Endothelial cell of umbilical vein (primary cell): ENCODE measurements around the gene SEL1L2. TPM values are rescaled to one million over a fixed set of nuclear protein-coding genes. Genes with fewer than 3 reads are reported as not detected.

Experiments used
- BruUV-seq: library from RNA; stranded (reverse); fragments of 400-500 nt; replicated peaks from 2 replicates; lab custom pipeline; 2021; lab: Mats Ljungman, UMichigan
- CTCF ChIA-PET: fragments of 300-600, 350-600 bp; sonication (Branson Sonifier 250); formaldehyde crosslinking; loops from one replicate; lab custom pipeline; 2021; ENCODE audit warnings: antibody characterized with exemption, inconsistent platforms; lab: Charles Lee
- POLR2A ChIA-PET: fragments of 300-600, 350-600 bp; sonication (Branson Sonifier 250); formaldehyde crosslinking; loops from one replicate; lab custom pipeline; 2021; ENCODE audit warnings: antibody characterized with exemption, inconsistent platforms; lab: Charles Lee
- DNase-seq: peaks from one replicate; pipeline ENCODE4 v3.0.0-alpha.2; 2011; ENCODE audit warnings: low read depth, low spot score
- FAIRE-seq: peaks from 2 replicates; lab custom pipeline; 2011; peaks lifted over from hg19 to GRCh38; lab: Jason Lieb, UNC
- H2AFZ ChIP-seq: 2 replicates; pipeline ENCODE4 v1.6.0; 2012; ENCODE audit warnings: low read depth, low read length, control low read depth, inconsistent platforms
- H3K27ac ChIP-seq: 2 replicates; pipeline ENCODE4 v1.5.1; 2011; ENCODE audit warnings: low read depth, mild to moderate bottlenecking, control low read depth, low read length, moderate library complexity; ENCODE audit not compliant: insufficient read depth
- H3K27me3 ChIP-seq, 2 experiments: 2 replicates each; pipeline versions ENCODE4 v1.6.0 to v1.6.1; 2011; ENCODE audit warnings: low read length in 2 of 2, mixed read lengths in 1 of 2; ENCODE audit not compliant: control insufficient read depth in 2 of 2, insufficient read depth in 2 of 2
- H3K36me3 ChIP-seq, 2 experiments: 2 replicates in 1 of 2; 3 replicates in 1 of 2; pipeline ENCODE4 v1.5.1; 2011; ENCODE audit warnings: low read length in 2 of 2, mild to moderate bottlenecking in 1 of 2, moderate library complexity in 1 of 2; ENCODE audit not compliant: control insufficient read depth in 2 of 2, insufficient read depth in 2 of 2; ENCODE audit errors: extremely low read depth in 1 of 2
- H3K4me1 ChIP-seq: 3 replicates; pipeline ENCODE4 v1.5.1; 2011; ENCODE audit warnings: mild to moderate bottlenecking, low read length; ENCODE audit not compliant: control insufficient read depth, insufficient read depth; ENCODE audit errors: extremely low read depth
- H3K4me2 ChIP-seq: 2 replicates; pipeline ENCODE4 v1.6.1; 2011; ENCODE audit warnings: low read length, control low read depth, mixed read lengths; ENCODE audit not compliant: insufficient read depth
- H3K4me3 ChIP-seq, 3 experiments: fragments of 200-600 bp in 1 of 3; sonication (generic), shearing (Covaris generic) in 1 of 3; replicated peaks in 1 of 3; 2 replicates each; pipeline ENCODE4 v1.5.1; 2011 to 2016; ENCODE audit warnings: control low read depth in 3 of 3, low read length in 3 of 3, mild to moderate bottlenecking in 2 of 3, inconsistent platforms in 1 of 3, low read depth in 1 of 3, moderate library complexity in 1 of 3; ENCODE audit not compliant: insufficient read depth in 1 of 3
- H3K79me2 ChIP-seq: 2 replicates; pipeline ENCODE4 v1.6.0; 2012; ENCODE audit warnings: low read length, inconsistent platforms; ENCODE audit not compliant: control insufficient read depth, insufficient read depth
- H3K9ac ChIP-seq: replicated peaks from 2 replicates; pipeline ENCODE3; 2011; ENCODE audit warnings: low read length, control low read depth; ENCODE audit not compliant: insufficient read depth; ENCODE audit errors: extremely low read depth
- H3K9me1 ChIP-seq: replicated peaks from 3 replicates; pipeline ENCODE4 v1.6.0; 2011; ENCODE audit warnings: mild to moderate bottlenecking, low read length; ENCODE audit not compliant: control insufficient read depth, insufficient read depth; ENCODE audit errors: extremely low read depth
- H3K9me3 ChIP-seq: replicated peaks from 2 replicates; pipeline ENCODE4 v1.5.1; 2012; ENCODE audit warnings: low read length, inconsistent platforms; ENCODE audit not compliant: control insufficient read depth, insufficient read depth
- H4K20me1 ChIP-seq: replicated peaks from 2 replicates; pipeline ENCODE3; 2011; ENCODE audit warnings: mild to moderate bottlenecking, low read length; ENCODE audit not compliant: control insufficient read depth, insufficient read depth; ENCODE audit errors: extremely low read depth
- CTCF ChIP-seq, 2 donors: IDR thresholded peaks; 1 replicate in 1 of 2; 2 replicates in 1 of 2; pipeline ENCODE4 v1.5.1; 2011; ENCODE audit warnings: low read length in 2 of 2, mild to moderate bottlenecking in 2 of 2, moderate library complexity in 2 of 2, control low read depth in 1 of 2, inconsistent platforms in 1 of 2, low read depth in 1 of 2; ENCODE audit not compliant: insufficient read depth in 1 of 2; ENCODE audit errors: extremely low read depth in 1 of 2
- EZH2 ChIP-seq: IDR thresholded peaks from 2 replicates; pipeline ENCODE4 v1.6.1; 2012; ENCODE audit warnings: borderline replicate concordance, low read depth, mild to moderate bottlenecking, moderate library complexity, low read length, inconsistent platforms; ENCODE audit not compliant: severe bottlenecking
- FOS ChIP-seq: IDR thresholded peaks from 2 replicates; pipeline ENCODE4 v1.6.1; 2011; ENCODE audit warnings: mild to moderate bottlenecking, low read length, moderate library complexity, borderline replicate concordance; ENCODE audit not compliant: insufficient read depth
- GATA2 ChIP-seq: IDR thresholded peaks from 2 replicates; pipeline ENCODE4 v1.7.0; 2011; ENCODE audit warnings: low read depth, mild to moderate bottlenecking, moderate library complexity, mixed read lengths, low read length; ENCODE audit not compliant: insufficient read length, insufficient read depth
- JUN ChIP-seq: IDR thresholded peaks from 2 replicates; pipeline ENCODE4 v1.6.1; 2011; ENCODE audit warnings: borderline replicate concordance, low read depth; ENCODE audit not compliant: insufficient read length, insufficient read depth
- MAX ChIP-seq: IDR thresholded peaks from 2 replicates; pipeline ENCODE4 v1.6.1; 2011; ENCODE audit not compliant: insufficient read depth, insufficient read length
- MYC ChIP-seq: IDR thresholded peaks from one replicate; pipeline ENCODE4 v1.6.1; 2011; ENCODE audit warnings: mild to moderate bottlenecking, low read depth, low read length
- POLR2A ChIP-seq: IDR thresholded peaks from 2 replicates; pipeline ENCODE4 v1.6.1; 2012; ENCODE audit warnings: low read depth, mild to moderate bottlenecking, control low read depth, low read length
- POLR2AphosphoS5 ChIP-seq: IDR thresholded peaks from 2 replicates; pipeline ENCODE4 v1.6.1; 2012; ENCODE audit warnings: low read depth, mild to moderate bottlenecking, control low read depth, low read length, moderate library complexity; ENCODE audit not compliant: insufficient read depth
- dilution Hi-C: fragments of 300-500 bp; cut with MboI; formaldehyde crosslinking; loops from one replicate; pipeline ENCODE4 v1.15.0; 2019; ENCODE audit warnings: low sequenced_read_pairs; ENCODE audit not compliant: extremely low pct_ligation_motif_present
- intact Hi-C: fragments of 100-400 bp; cut with micrococcal nuclease; formaldehyde crosslinking; loops from one replicate; pipeline ENCODE4 v1.10.0; 2022
- polyA plus RNA-seq, 4 experiments: library from polyadenylated mRNA; depleted of rRNA in 3 of 4; stranded (reverse) in 3 of 4; unstranded in 1 of 4; fragments of >200 nt; gene quantifications; 2 replicates each; pipeline versions ENCODE4 v1.2.1 to v1.2.3, GENCODE V29; 2011 to 2012; ENCODE audit warnings: missing spikeins in 1 of 4
- total RNA-seq: library from RNA; stranded (reverse); gene quantifications from 2 replicates; pipeline ENCODE4 v1.2.3, GENCODE V29; 2021

The SEL1L2 gene
- total and polyA plus RNA-seq, 2 donors (not counting 3 experiments of a cell fraction or from before 2014, with no cell fraction given): not detected

GRCh38 chr20:13991311-13991710, 897 bp upstream of the SEL1L2 start:
- no peak overlapping the region for H2AFZ ChIP-seq
- dilution Hi-C loops: no loop called here
- no peak overlapping the region for H3K4me3 ChIP-seq
- H3K27ac ChIP-seq: no peak overlapping the region
- ChIA-PET CTCF (no interaction called here), POLR2A (no interaction called here)
- intact Hi-C loops: no loop called here
- DNase-seq (no peak), FAIRE-seq (no peak)
- no peak overlapping the region for H3K4me2 ChIP-seq
- no peaks in the 10 kb centered on the region for H3K36me3 ChIP-seq
- no peak for TF ChIP-seq MYC
- no peak for TF ChIP-seq POLR2A
- no peak for TF ChIP-seq JUN
- no peak for TF ChIP-seq MAX
- no peaks in the 10 kb centered on the region for H3K9me1 ChIP-seq
- no TSS peak for BruUV-seq
- peaks cover 0 to 2% of the 10 kb centered on the region in 2 experiments for H3K27me3 ChIP-seq
- no peaks in the 10 kb centered on the region for H3K9me3 ChIP-seq
- H3K4me1 ChIP-seq: peaks cover 2% of the 10 kb centered on the region
- H3K79me2 ChIP-seq: no peaks in the 10 kb centered on the region
- H3K9ac ChIP-seq: no peak overlapping the region
- no peaks in the 10 kb centered on the region for H4K20me1 ChIP-seq

- no TSS peak for BruUV-seq
- CTCF ChIA-PET: no interaction called here
- H3K9me3 ChIP-seq: no peaks in the 10 kb centered on the region
- intact Hi-C loops: no loop called here
- no peaks in the 10 kb centered on the region for H3K27me3 ChIP-seq
- H3K27ac ChIP-seq: no peak overlapping the region
- TF ChIP-seq EZH2 (no peak), JUN (no peak), POLR2A (no peak), CTCF (IDR thresholded peaks at IDR 0.05; ENCODE audit: extremely low read depth in 1 of 2, insufficient read depth in 1 of 2, low read depth in 1 of 2, low read length in 2 of 2) (no peak), POLR2AphosphoS5 (no peak), MYC (no peak), FOS (no peak), GATA2 (no peak), MAX (no peak)
- POLR2A ChIA-PET: no interaction called here
- dilution Hi-C loops: no loop called here
- H3K4me3 ChIP-seq: no peak overlapping the region
- no peak for FAIRE-seq
- H3K4me1 ChIP-seq: no peaks in the 10 kb centered on the region
- DNase-seq: no peak
- no peak overlapping the region for H3K4me2 ChIP-seq
- H3K9ac ChIP-seq: no peak overlapping the region
- H2AFZ ChIP-seq: no peak overlapping the region
- H3K9me1 ChIP-seq: no peaks in the 10 kb centered on the region
- H3K79me2 ChIP-seq: no peaks in the 10 kb centered on the region
- H3K36me3 ChIP-seq: no peaks in the 10 kb centered on the region
- H4K20me1 ChIP-seq: no peaks in the 10 kb centered on the region
These were observed 6.2 kb downstream of the SEL1L2 start for GRCh38 chr20:13984211-13984610.
